A673 (cell line): Measurements from ENCODE around the gene PPP6R2. TPM values are rescaled to one million over a fixed set of nuclear protein-coding genes. Genes with fewer than 3 reads are reported as not detected.

Source experiments
- BruUV-seq: library from RNA; stranded (reverse); fragments of 400-500 nt; replicated peaks from 2 replicates; lab custom pipeline; 2021; lab: Mats Ljungman, UMichigan
- CTCF ChIA-PET: fragments of 300-600 bp; sonication (Branson Sonifier 250); formaldehyde crosslinking; loops from one replicate; lab custom pipeline; 2022; ENCODE audit warnings: antibody characterized with exemption; lab: Charles Lee
- POLR2A ChIA-PET: fragments of 300-600 bp; sonication (Branson Sonifier 250); formaldehyde crosslinking; loops from one replicate; lab custom pipeline; 2022; ENCODE audit warnings: antibody characterized with exemption; ENCODE audit not compliant: low non-redundant PET; lab: Charles Lee
- DNase-seq: peaks from one replicate; pipeline ENCODE4 v3.0.0-alpha.2; 2015; ENCODE audit warnings: low spot score
- H3K27ac ChIP-seq: fragments of 200-600 bp; sonication (generic); 2 replicates; pipeline ENCODE4 v1.5.1; 2016; ENCODE audit warnings: mixed run types, low read depth, mild to moderate bottlenecking, mixed read lengths, antibody characterized with exemption, low read length; ENCODE audit not compliant: poor library complexity, severe bottlenecking
- H3K27me3 ChIP-seq: fragments of 200-600 bp; sonication (generic); replicated peaks from 2 replicates; pipeline ENCODE4 v1.6.1; 2017; ENCODE audit warnings: mixed run types, low read depth, mild to moderate bottlenecking, mixed read lengths, antibody characterized with exemption, low read length; ENCODE audit not compliant: insufficient read depth, poor library complexity
- H3K36me3 ChIP-seq: fragments of 200-600 bp; sonication (generic); 2 replicates; pipeline ENCODE4 v1.6.1; 2016; ENCODE audit warnings: mixed run types, mild to moderate bottlenecking, mixed read lengths, antibody characterized with exemption, low read length; ENCODE audit not compliant: insufficient read depth, poor library complexity, severe bottlenecking
- H3K4me1 ChIP-seq: fragments of 200-600 bp; sonication (generic); 2 replicates; pipeline ENCODE4 v1.6.1; 2017; ENCODE audit warnings: mixed run types, mild to moderate bottlenecking, mixed read lengths, antibody characterized with exemption, low read length; ENCODE audit not compliant: insufficient read depth, poor library complexity, severe bottlenecking
- H3K4me3 ChIP-seq: fragments of 200-600 bp; sonication (generic); 2 replicates; pipeline ENCODE4 v1.5.1; 2016; ENCODE audit warnings: low read depth, mixed run types, mild to moderate bottlenecking, mixed read lengths, low read length; ENCODE audit not compliant: poor library complexity, severe bottlenecking
- H3K9me3 ChIP-seq: fragments of 200-600 bp; sonication (generic); 2 replicates; pipeline ENCODE4 v1.6.1; 2016; ENCODE audit warnings: mixed run types, low read depth, mild to moderate bottlenecking, mixed read lengths, antibody characterized with exemption, low read length; ENCODE audit not compliant: poor library complexity, severe bottlenecking
- CTCF ChIP-seq: fragments of 300-800, 200-600 bp; sonication (generic); conservative IDR thresholded peaks from 2 replicates; pipeline ENCODE4 v1.5.1; 2017; ENCODE audit warnings: low read depth, mild to moderate bottlenecking, antibody characterized with exemption, low read length, moderate library complexity, mixed read lengths
- EZH2 ChIP-seq: fragments of 200-600 bp; sonication (generic); IDR thresholded peaks from 2 replicates; pipeline ENCODE4 v1.6.1; 2017; ENCODE audit warnings: borderline replicate concordance, low read depth, mild to moderate bottlenecking, mixed read lengths, antibody characterized with exemption, low read length; ENCODE audit not compliant: poor library complexity, severe bottlenecking
- intact Hi-C: fragments of 100-400 bp; cut with micrococcal nuclease; formaldehyde crosslinking; loops from one replicate; pipeline ENCODE4 v1.10.0; 2022; ENCODE audit not compliant: unreplicated experiment
- total RNA-seq: library from RNA; stranded (reverse); gene quantifications from 2 replicates; pipeline ENCODE4 v1.2.3, GENCODE V29; 2021

Gene PPP6R2
- total RNA-seq, 1 experiment from 2014 or later, result 64.6 TPM

- H3K27me3 ChIP-seq, result no peaks in the 10 kb centered on the region
- TF ChIP-seq EZH2 (no peak), CTCF (no peak)
- ChIA-PET POLR2A (no interaction called here), CTCF (no interaction called here)
- no peaks in the 10 kb centered on the region for H3K4me1 ChIP-seq
- H3K27ac ChIP-seq, result no peak overlapping the region
- no peaks in the 10 kb centered on the region for H3K9me3 ChIP-seq
- intact Hi-C loops, result no loop called here
- peaks cover 73% of the 10 kb centered on the region for H3K36me3 ChIP-seq
- no TSS peak for BruUV-seq
- DNase-seq, result no peak
- H3K4me3 ChIP-seq, result no peak overlapping the region
Measured at GRCh38 chr22:50422961-50423815, 80.1 kb downstream of the PPP6R2 start.

- intact Hi-C loops, result no loop called here
- ChIA-PET POLR2A (no interaction called here), CTCF (no interaction called here)
- no peak for DNase-seq
- no TSS peak for BruUV-seq
- Histone ChIP-seq H3K36me3 (peaks cover 73% of the 10 kb centered on the region), H3K4me1 (no peaks in the 10 kb centered on the region), H3K9me3 (no peaks in the 10 kb centered on the region), H3K4me3 (no peak overlapping the region), H3K27me3 (no peaks in the 10 kb centered on the region), H3K27ac (no peak overlapping the region)
- TF ChIP-seq EZH2, result no peak
- TF ChIP-seq CTCF, result no peak
Measured at GRCh38 chr22:50423956-50424355, 80.8 kb downstream of the PPP6R2 start.

GRCh38 chr22:50425179-50425916, 82.2 kb downstream of the PPP6R2 start:
- CTCF ChIA-PET, result no interaction called here
- BruUV-seq, result no TSS peak
- TF ChIP-seq EZH2 (no peak), CTCF (no peak)
- no peak for DNase-seq
- H3K27me3 ChIP-seq, result no peaks in the 10 kb centered on the region
- H3K4me1 ChIP-seq, result no peaks in the 10 kb centered on the region
- intact Hi-C loops, result no loop called here
- H3K27ac ChIP-seq, result no peak overlapping the region
- POLR2A ChIA-PET, result no interaction called here
- no peak overlapping the region for H3K4me3 ChIP-seq
- no peaks in the 10 kb centered on the region for H3K9me3 ChIP-seq
- H3K36me3 ChIP-seq, result peaks cover 72% of the 10 kb centered on the region
